Smooth muscle cell (in vitro differentiated cells): Measurements from ENCODE around the gene ESYT1. TPM values are rescaled to one million over a fixed set of nuclear protein-coding genes. Genes with fewer than 3 reads are reported as not detected.
A peak's percentile ranks its signal among the peaks of the same experiment; 100 is the strongest.

Experiments
- DNase-seq: peaks from one replicate; lab custom pipeline; 2025; ENCODE audit not compliant: unreplicated experiment; lab: John Stamatoyannopoulos, UW
- H2AFZ ChIP-seq: fragments of 200-600 bp; sonication (generic); 2 replicates; pipeline ENCODE4 v1.6.0; 2016; ENCODE audit warnings: antibody characterized with exemption, low read depth, mild to moderate bottlenecking
- H3F3A ChIP-seq: fragments of 200-600 bp; sonication (generic); 2 replicates; pipeline ENCODE4 v1.6.0; 2017; ENCODE audit warnings: antibody characterized with exemption, low read depth
- H3K27ac ChIP-seq: fragments of 200-600 bp; sonication (generic); 2 replicates; pipeline ENCODE4 v1.5.1; 2016; ENCODE audit warnings: low read depth, mild to moderate bottlenecking
- H3K27me3 ChIP-seq: fragments of 200-600 bp; sonication (generic); 2 replicates; pipeline ENCODE4 v1.6.1; 2016; ENCODE audit warnings: low read depth, mild to moderate bottlenecking
- H3K36me3 ChIP-seq: fragments of 200-600 bp; sonication (generic); 2 replicates; pipeline ENCODE4 v1.5.1; 2016; ENCODE audit warnings: low read depth
- H3K4me1 ChIP-seq: fragments of 200-600 bp; sonication (generic); 2 replicates; pipeline ENCODE4 v1.5.1; 2016; ENCODE audit warnings: low read depth
- H3K4me2 ChIP-seq: fragments of 200-600 bp; sonication (generic); 2 replicates; pipeline ENCODE4 v1.6.0; 2016; ENCODE audit warnings: mild to moderate bottlenecking
- H3K4me3 ChIP-seq: fragments of 200-600 bp; sonication (generic); 2 replicates; pipeline ENCODE4 v1.5.1; 2016; ENCODE audit warnings: mild to moderate bottlenecking
- H3K79me2 ChIP-seq: fragments of 200-600 bp; sonication (generic); 2 replicates; pipeline ENCODE4 v1.6.0; 2016; ENCODE audit warnings: low read depth, mild to moderate bottlenecking
- H3K9ac ChIP-seq: fragments of 200-600 bp; sonication (generic); 2 replicates; pipeline ENCODE4 v1.6.0; 2016; ENCODE audit warnings: low read depth
- H3K9me3 ChIP-seq: fragments of 200-600 bp; sonication (generic); replicated peaks from 2 replicates; pipeline ENCODE4 v1.5.1; 2016; ENCODE audit warnings: low read depth
- H4K20me1 ChIP-seq: fragments of 200-600 bp; sonication (generic); 2 replicates; pipeline ENCODE4 v1.6.0; 2016; ENCODE audit warnings: low read depth
- WGBS: methylation state at CpG from one replicate; pipeline ENCODE4 v1.1.7; 2016; ENCODE audit warnings: low lambda C conversion rate; 5-methylcytosine and 5-hydroxymethylcytosine counted together
- polyA plus RNA-seq: library from polyadenylated mRNA; unstranded; fragments of >200 nt; fragmentation: Nextera tagmentation; extraction: Ambion mirVana; gene quantifications from 2 replicates; pipeline ENCODE4 v1.2.1, GENCODE V29; 2016
- total RNA-seq: library from RNA; depleted of rRNA; stranded (reverse); fragments of >200 nt; gene quantifications from 2 replicates; pipeline ENCODE4 v1.2.3, GENCODE V29; 2014
- TF ChIP-seq, protein P1 (sequence below): fragments of 200-600 bp; sonication (generic); IDR thresholded peaks from 2 replicates; pipeline ENCODE4 v1.5.1; 2017; ENCODE audit warnings: borderline replicate concordance, mild to moderate bottlenecking, antibody characterized with exemption; ENCODE audit not compliant: insufficient read depth, poor library complexity, severe bottlenecking

The ESYT1 gene
- total and polyA plus RNA-seq, 2 experiments from 2014 or later = 69.5 to 76.0 TPM

DNA sequence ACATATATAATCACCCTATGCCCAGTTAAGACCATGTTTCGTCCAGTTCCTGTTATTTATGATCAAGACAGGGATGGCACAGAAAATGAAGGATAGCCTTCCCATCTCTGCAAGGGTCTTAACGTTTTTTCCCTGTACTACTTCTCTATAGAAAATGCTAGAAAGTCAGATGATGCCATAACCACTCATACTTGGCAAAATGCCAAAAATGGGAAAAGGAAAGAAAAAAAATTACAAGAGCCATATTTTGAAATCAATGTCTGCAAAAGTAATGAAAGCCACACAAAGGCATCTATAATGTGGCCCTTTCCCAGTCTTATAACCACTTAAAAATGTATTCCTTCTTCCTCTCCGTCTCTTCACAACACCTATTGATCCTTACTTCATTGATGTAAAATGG lies 22.5 kb downstream of the ESYT1 start:
- Histone ChIP-seq H3K79me2 (peaks cover 10% of the 10 kb centered on the region), H4K20me1 (no peaks in the 10 kb centered on the region), H3K27me3 (no peaks in the 10 kb centered on the region), H3K9me3 (no peaks in the 10 kb centered on the region), H2AFZ (no peak overlapping the region), H3K4me3 (no peak overlapping the region), H3K36me3 (no peaks in the 10 kb centered on the region), H3K9ac (no peak overlapping the region), H3K4me2 (no peak overlapping the region), H3K27ac (no peak overlapping the region), H3K4me1 (peaks cover 11% of the 10 kb centered on the region), H3F3A (peaks cover 6% of the 10 kb centered on the region)
- no peak for DNase-seq
- WGBS = 84% methylated on average over 3 of the region's 3 CpGs
- TF ChIP-seq, protein P1, sequence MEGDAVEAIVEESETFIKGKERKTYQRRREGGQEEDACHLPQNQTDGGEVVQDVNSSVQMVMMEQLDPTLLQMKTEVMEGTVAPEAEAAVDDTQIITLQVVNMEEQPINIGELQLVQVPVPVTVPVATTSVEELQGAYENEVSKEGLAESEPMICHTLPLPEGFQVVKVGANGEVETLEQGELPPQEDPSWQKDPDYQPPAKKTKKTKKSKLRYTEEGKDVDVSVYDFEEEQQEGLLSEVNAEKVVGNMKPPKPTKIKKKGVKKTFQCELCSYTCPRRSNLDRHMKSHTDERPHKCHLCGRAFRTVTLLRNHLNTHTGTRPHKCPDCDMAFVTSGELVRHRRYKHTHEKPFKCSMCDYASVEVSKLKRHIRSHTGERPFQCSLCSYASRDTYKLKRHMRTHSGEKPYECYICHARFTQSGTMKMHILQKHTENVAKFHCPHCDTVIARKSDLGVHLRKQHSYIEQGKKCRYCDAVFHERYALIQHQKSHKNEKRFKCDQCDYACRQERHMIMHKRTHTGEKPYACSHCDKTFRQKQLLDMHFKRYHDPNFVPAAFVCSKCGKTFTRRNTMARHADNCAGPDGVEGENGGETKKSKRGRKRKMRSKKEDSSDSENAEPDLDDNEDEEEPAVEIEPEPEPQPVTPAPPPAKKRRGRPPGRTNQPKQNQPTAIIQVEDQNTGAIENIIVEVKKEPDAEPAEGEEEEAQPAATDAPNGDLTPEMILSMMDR = no peak

DNA sequence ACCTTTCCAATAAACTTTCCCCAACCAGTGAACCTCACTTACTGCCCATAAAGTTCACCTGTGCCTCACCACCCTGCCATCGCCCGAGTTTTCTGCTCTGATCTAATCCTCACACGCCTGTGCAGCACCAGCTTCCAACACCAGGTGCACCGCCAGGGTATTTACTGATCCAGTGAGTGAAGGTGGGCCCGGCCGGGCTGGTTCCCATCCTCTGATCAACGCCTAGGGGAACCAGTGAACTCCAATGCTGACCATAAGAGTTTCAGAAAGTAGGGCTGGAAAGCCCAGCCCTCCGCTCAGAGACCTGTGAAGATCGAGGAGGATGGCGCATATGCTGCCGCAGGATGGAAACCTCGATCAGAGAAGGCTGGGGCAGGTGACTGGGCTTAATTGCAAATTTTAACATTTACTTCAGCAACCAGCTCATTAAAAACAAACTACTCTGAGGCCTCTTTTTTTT lies 23.6 kb downstream of the ESYT1 start:
- WGBS = 13% methylated on average over 12 of the region's 12 CpGs
- H2AFZ ChIP-seq = peak overlapping the region; percentile 75
- H3K4me1 ChIP-seq = peaks cover 12% of the 10 kb centered on the region
- H3K4me3 ChIP-seq = peak overlapping the region; percentile 66
- no peak for DNase-seq
- peak overlapping the region; percentile 65 for H3K27ac ChIP-seq
- TF ChIP-seq, protein P1 = peak; percentile 42
- H3K9ac ChIP-seq = peak overlapping the region; percentile 67
- H3K36me3 ChIP-seq = no peaks in the 10 kb centered on the region
- no peaks in the 10 kb centered on the region for H4K20me1 ChIP-seq
- H3K4me2 ChIP-seq = peak overlapping the region; percentile 93
- no peaks in the 10 kb centered on the region for H3K27me3 ChIP-seq
- peaks cover 10% of the 10 kb centered on the region for H3K79me2 ChIP-seq
- peaks cover 6% of the 10 kb centered on the region for H3F3A ChIP-seq
- no peaks in the 10 kb centered on the region for H3K9me3 ChIP-seq

GRCh38 chr12:56152132-56152755 lies 24.2 kb downstream of the ESYT1 start, which contains the start of gene MYL6B:
Gene MYL6B (plus strand): TSS chr12:56152587. CDS start chr12:56153919, 1,332 bp downstream.
- Histone ChIP-seq H3K4me1 (peaks cover 18% of the 10 kb centered on the region), H3K4me2 (peak within 1 kb of the TSS; percentile 93), H3K27ac (peak within 1 kb of the TSS; percentile 65), H3K9me3 (no peaks in the 10 kb centered on the region), H2AFZ (peak within 1 kb of the TSS; percentile 75), H3K36me3 (no peaks in the 10 kb centered on the region), H4K20me1 (no peaks in the 10 kb centered on the region), H3K27me3 (no peaks in the 10 kb centered on the region), H3F3A (peaks cover 6% of the 10 kb centered on the region), H3K9ac (peak within 1 kb of the TSS; percentile 67), H3K79me2 (peaks cover 10% of the 10 kb centered on the region), H3K4me3 (peak within 1 kb of the TSS; percentile 66)
- under 1% methylated on average over 37 of the region's 37 CpGs for WGBS
- DNase-seq = peak; percentile 72
- TF ChIP-seq, protein P1 = no peak
